Liver (tissue), 9 donors: ENCODE results near the gene STXBP4. TPM values are rescaled to one million over a fixed set of nuclear protein-coding genes. Genes with fewer than 3 reads are reported as not detected.

ENCODE experiments used
- DNase-seq: peaks from one replicate; pipeline ENCODE4 v3.0.0-alpha.2; 2017; ENCODE audit warnings: low spot score
- H3K27ac ChIP-seq, 2 donors: one replicate each; pipeline ENCODE4 v1.7.0; 2013; ENCODE audit warnings: inconsistent platforms in 2 of 2, low read length in 2 of 2, control low read depth in 1 of 2, low read depth in 1 of 2, mild to moderate bottlenecking in 1 of 2
- H3K27me3 ChIP-seq, 4 donors: one replicate each; pipeline versions ENCODE4 v1.6.1 to v1.7.0; 2013; ENCODE audit warnings: low read length in 3 of 4, inconsistent platforms in 1 of 4, mild to moderate bottlenecking in 1 of 4, moderate library complexity in 1 of 4; ENCODE audit not compliant: control insufficient read depth in 4 of 4, insufficient read depth in 4 of 4
- H3K36me3 ChIP-seq, 4 donors: one replicate each; pipeline versions ENCODE4 v1.6.1 to v1.7.0; 2013; ENCODE audit warnings: low read length in 3 of 4, mild to moderate bottlenecking in 3 of 4, low read depth in 1 of 4, moderate library complexity in 1 of 4; ENCODE audit not compliant: control insufficient read depth in 4 of 4, insufficient read depth in 3 of 4
- H3K4me1 ChIP-seq, 4 donors: one replicate each; pipeline versions ENCODE4 v1.6.1 to v1.7.0; 2013; ENCODE audit warnings: low read length in 3 of 4, mild to moderate bottlenecking in 3 of 4, moderate library complexity in 1 of 4; ENCODE audit not compliant: control insufficient read depth in 4 of 4, insufficient read depth in 4 of 4
- H3K4me3 ChIP-seq, 3 donors: one replicate each; pipeline versions ENCODE4 v1.6.1 to v1.7.0; 2013; ENCODE audit warnings: low read length in 3 of 3, control low read depth in 1 of 3, low read depth in 1 of 3, mild to moderate bottlenecking in 1 of 3
- H3K9ac ChIP-seq, 2 donors: one replicate each; pipeline ENCODE4 v1.7.0; 2013; ENCODE audit warnings: low read length in 2 of 2, mild to moderate bottlenecking in 2 of 2, moderate library complexity in 2 of 2, control low read depth in 1 of 2, low read depth in 1 of 2
- H3K9me3 ChIP-seq, 4 donors: one replicate each; pipeline versions ENCODE4 v1.6.1 to v1.7.0; 2013; ENCODE audit warnings: low read length in 3 of 4; ENCODE audit not compliant: control insufficient read depth in 4 of 4
- EGR1 ChIP-seq, 2 donors: IDR thresholded peaks; 2 replicates each; pipeline ENCODE4 v1.6.1; 2016 to 2018; ENCODE audit warnings: antibody characterized with exemption in 2 of 2, low read depth in 2 of 2
- FOXA1 ChIP-seq: IDR thresholded peaks from 2 replicates; pipeline ENCODE4 v1.6.1; 2016; ENCODE audit warnings: antibody characterized with exemption
- FOXA2 ChIP-seq: IDR thresholded peaks from 2 replicates; pipeline ENCODE4 v1.6.1; 2016; ENCODE audit warnings: antibody characterized with exemption
- HNF4A ChIP-seq, 2 donors: conservative IDR thresholded peaks; 2 replicates each; pipeline ENCODE4 v1.6.1; 2016; ENCODE audit warnings: antibody characterized with exemption in 2 of 2, mild to moderate bottlenecking in 2 of 2
- HNF4G ChIP-seq: IDR thresholded peaks from 2 replicates; pipeline ENCODE4 v1.6.1; 2016; ENCODE audit warnings: antibody characterized with exemption
- MAX ChIP-seq: IDR thresholded peaks from 2 replicates; pipeline ENCODE4 v1.6.1; 2016; ENCODE audit warnings: antibody characterized with exemption
- RAD21 ChIP-seq, 2 donors: IDR thresholded peaks; 2 replicates each; pipeline ENCODE4 v1.6.1; 2016; ENCODE audit warnings: antibody characterized with exemption in 2 of 2, mild to moderate bottlenecking in 2 of 2
- ZBTB33 ChIP-seq: IDR thresholded peaks from 2 replicates; pipeline ENCODE4 v1.6.1; 2016; ENCODE audit warnings: antibody characterized with exemption
- WGBS: extraction: QIAGEN DNeasy Blood & Tissue Kit; methylation state at CpG from one replicate; pipeline ENCODE4 v1.1.7; 2013; 5-methylcytosine and 5-hydroxymethylcytosine counted together
- polyA plus RNA-seq, 2 donors: library from polyadenylated mRNA; stranded (reverse) in 1 of 2; unstranded in 1 of 2; fragments of 200-250 nt in 1 of 2; fragments of >200 nt in 1 of 2; fragmentation: Nextera tagmentation in 1 of 2; extraction: Ambion mirVana in 1 of 2; gene quantifications; one replicate each; pipeline versions ENCODE4 v1.2.1 to v1.2.3, GENCODE V29; 2013 to 2015
- total RNA-seq, 2 donors: library from RNA; depleted of rRNA; stranded (reverse); fragments of >200 nt; gene quantifications; one replicate each; pipeline ENCODE4 v1.2.3, GENCODE V29; 2014
- TF ChIP-seq, protein P1 (sequence below): IDR thresholded peaks from 2 replicates; pipeline ENCODE4 v1.6.1; 2016; ENCODE audit warnings: antibody characterized with exemption, mild to moderate bottlenecking
- TF ChIP-seq, protein P2 (sequence below): fragments of 150-350 bp; IDR thresholded peaks from 2 replicates; pipeline ENCODE4 v1.5.1; 2017; ENCODE audit warnings: improper control_type of control experiment, low read depth, low read length; ENCODE audit not compliant: missing input control
- donor health status: healthy.
- donor health status: healthy.
- donor health status: healthy.
- donor health status: healthy.
- donor health status: healthy.

The STXBP4 gene
- total and polyA plus RNA-seq, 4 donors = 1.5 to 12.6 (median 3.5) TPM

DNA sequence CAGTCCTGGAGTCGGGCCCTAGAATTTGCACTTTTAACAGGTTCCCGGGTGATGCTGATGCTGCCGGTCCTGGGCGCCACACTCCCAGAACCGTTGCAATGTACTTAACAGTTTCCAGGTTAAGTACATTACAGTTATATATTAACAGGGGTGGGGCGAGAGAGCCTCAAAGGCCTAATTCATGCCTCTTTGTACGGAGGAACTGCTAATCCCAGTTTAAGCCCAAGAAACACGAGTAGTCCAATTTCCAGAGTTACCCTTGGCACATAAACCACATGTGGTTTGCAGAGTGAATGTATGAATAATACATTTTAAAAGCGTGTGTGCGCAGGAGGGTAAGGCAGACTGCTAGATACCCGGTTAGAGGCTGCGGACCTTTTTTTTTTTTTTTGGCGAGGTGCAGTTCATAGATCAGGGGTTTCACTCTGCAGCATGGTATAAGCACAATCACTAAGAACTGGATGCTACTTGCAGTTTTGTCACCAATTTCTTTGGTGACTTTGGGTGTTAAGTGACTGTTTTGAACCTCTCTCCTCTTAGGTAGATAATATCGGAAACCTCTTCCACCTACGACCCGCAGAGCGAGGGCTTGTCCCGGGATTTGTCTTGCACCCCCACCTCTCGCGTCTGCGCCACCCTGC, 824 bp upstream of the STXBP4 start (continued):
- TF ChIP-seq, protein P1, sequence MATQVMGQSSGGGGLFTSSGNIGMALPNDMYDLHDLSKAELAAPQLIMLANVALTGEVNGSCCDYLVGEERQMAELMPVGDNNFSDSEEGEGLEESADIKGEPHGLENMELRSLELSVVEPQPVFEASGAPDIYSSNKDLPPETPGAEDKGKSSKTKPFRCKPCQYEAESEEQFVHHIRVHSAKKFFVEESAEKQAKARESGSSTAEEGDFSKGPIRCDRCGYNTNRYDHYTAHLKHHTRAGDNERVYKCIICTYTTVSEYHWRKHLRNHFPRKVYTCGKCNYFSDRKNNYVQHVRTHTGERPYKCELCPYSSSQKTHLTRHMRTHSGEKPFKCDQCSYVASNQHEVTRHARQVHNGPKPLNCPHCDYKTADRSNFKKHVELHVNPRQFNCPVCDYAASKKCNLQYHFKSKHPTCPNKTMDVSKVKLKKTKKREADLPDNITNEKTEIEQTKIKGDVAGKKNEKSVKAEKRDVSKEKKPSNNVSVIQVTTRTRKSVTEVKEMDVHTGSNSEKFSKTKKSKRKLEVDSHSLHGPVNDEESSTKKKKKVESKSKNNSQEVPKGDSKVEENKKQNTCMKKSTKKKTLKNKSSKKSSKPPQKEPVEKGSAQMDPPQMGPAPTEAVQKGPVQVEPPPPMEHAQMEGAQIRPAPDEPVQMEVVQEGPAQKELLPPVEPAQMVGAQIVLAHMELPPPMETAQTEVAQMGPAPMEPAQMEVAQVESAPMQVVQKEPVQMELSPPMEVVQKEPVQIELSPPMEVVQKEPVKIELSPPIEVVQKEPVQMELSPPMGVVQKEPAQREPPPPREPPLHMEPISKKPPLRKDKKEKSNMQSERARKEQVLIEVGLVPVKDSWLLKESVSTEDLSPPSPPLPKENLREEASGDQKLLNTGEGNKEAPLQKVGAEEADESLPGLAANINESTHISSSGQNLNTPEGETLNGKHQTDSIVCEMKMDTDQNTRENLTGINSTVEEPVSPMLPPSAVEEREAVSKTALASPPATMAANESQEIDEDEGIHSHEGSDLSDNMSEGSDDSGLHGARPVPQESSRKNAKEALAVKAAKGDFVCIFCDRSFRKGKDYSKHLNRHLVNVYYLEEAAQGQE = no peak

DNA sequence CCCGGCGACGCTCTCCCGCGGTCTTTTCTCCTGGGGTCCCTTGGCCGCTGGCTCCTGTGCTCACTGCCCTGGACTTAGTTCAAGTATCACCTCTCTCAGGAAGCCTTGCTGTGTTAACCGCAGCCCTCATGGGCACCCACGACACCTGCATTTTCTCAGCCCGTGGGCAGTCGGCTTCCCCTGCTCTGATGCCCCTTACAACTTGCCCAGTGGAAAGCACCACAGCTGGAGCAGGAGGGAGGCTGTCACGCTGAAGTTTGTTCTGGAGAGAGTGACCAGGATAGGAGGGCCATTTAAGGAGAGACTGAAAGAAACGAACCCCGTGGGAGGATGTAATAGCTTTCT, 395 bp downstream of the STXBP4 start:
- peak overlapping the region; percentile 86 to 92 for H3K9ac ChIP-seq
- under 1% methylated on average over 13 of the region's 13 CpGs for WGBS
- TF ChIP-seq HNF4G (no peak), HNF4A (conservative IDR thresholded peaks at IDR 0.05) (peak in 1 of 2 donors; percentile 30)
- H3K4me1 ChIP-seq = peaks cover 2 to 23% (median 16%) of the 10 kb centered on the region in 4 donors
- peaks cover 1 to 4% (median 2%) of the 10 kb centered on the region in 4 donors for H3K36me3 ChIP-seq
- DNase-seq = peak; percentile 56
- H3K9me3 ChIP-seq = no peaks in the 10 kb centered on the region
- H3K27me3 ChIP-seq = no peaks in the 10 kb centered on the region
- peak overlapping the region; percentile 35 to 81 for H3K27ac ChIP-seq
- peak overlapping the region; percentile 89 to 98 (median 94) for H3K4me3 ChIP-seq

DNA sequence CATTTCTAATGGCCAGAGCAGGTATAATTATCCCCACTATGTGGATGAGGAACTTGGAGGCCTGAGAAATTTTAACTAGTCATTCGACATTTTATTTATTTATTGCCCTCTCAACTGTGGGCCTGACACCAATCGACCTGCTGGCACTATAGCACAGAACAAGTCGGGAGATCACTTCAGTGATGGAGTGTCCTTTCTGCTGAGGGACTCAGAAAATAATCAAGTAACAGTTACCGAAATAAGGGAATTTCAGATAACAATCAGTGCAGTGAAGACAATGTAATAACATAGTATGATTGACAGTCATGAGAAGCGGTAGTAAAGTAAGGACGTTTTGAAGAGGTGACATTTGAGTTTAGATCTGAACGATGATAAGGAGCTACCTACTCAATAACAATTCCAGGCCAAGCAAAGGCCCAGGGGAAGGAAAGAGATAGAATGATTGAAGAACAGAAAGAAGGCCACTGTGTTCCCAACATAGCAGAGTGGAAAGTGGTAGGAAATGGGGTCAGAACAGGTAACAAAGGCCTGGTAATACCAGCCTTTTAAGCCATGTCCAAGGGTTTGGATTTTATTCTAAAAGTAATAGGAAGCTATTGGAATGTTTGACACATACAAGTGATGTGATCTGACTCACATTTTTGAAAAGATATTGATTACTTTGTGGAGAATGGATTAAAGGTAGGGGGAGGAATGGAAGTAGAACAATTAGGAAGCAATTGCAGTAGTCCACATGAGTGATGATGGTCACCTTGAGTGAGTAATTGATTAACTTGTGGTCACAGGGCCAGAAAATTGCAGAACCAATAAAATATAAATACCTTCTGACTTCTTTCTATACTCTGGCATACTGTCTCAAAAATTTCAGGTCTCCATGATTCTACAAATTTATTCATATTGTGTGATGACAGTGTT, 1.4 kb downstream of the STXBP4 start:
- DNase-seq = no peak
- H3K27ac ChIP-seq = no peak overlapping the region
- H3K9ac ChIP-seq = peak overlapping the region in 1 of 2 donors; percentile 42
- H3K4me3 ChIP-seq = peak overlapping the region in 2 of 3 donors; percentile 89 to 98
- H3K4me1 ChIP-seq = peaks cover 2 to 23% (median 16%) of the 10 kb centered on the region in 4 donors
- no peaks in the 10 kb centered on the region for H3K36me3 ChIP-seq
- no peaks in the 10 kb centered on the region for H3K27me3 ChIP-seq
- TF ChIP-seq, protein P1 = no peak
- TF ChIP-seq HNF4G (no peak), FOXA1 (no peak), MAX (no peak), ZBTB33 (no peak), RAD21 (IDR thresholded peaks at IDR 0.05) (no peak), EGR1 (IDR thresholded peaks at IDR 0.05; ENCODE audit: low read depth in 2 of 2) (no peak), FOXA2 (no peak)
- TF ChIP-seq, protein P2, sequence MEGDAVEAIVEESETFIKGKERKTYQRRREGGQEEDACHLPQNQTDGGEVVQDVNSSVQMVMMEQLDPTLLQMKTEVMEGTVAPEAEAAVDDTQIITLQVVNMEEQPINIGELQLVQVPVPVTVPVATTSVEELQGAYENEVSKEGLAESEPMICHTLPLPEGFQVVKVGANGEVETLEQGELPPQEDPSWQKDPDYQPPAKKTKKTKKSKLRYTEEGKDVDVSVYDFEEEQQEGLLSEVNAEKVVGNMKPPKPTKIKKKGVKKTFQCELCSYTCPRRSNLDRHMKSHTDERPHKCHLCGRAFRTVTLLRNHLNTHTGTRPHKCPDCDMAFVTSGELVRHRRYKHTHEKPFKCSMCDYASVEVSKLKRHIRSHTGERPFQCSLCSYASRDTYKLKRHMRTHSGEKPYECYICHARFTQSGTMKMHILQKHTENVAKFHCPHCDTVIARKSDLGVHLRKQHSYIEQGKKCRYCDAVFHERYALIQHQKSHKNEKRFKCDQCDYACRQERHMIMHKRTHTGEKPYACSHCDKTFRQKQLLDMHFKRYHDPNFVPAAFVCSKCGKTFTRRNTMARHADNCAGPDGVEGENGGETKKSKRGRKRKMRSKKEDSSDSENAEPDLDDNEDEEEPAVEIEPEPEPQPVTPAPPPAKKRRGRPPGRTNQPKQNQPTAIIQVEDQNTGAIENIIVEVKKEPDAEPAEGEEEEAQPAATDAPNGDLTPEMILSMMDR = no peak
- no peaks in the 10 kb centered on the region for H3K9me3 ChIP-seq
- 31% methylated on average over 7 of the region's 7 CpGs for WGBS
